AG08395 (cell line): ENCODE measurements around the gene RASAL1.
A peak's percentile ranks its signal among the peaks of the same experiment; 100 is the strongest.

ENCODE experiments used
- DNase-seq: peaks from one replicate; pipeline ENCODE4 v3.0.0; 2012; ENCODE audit warnings: mixed read lengths, low spot score

RASAL1 gene

DNA sequence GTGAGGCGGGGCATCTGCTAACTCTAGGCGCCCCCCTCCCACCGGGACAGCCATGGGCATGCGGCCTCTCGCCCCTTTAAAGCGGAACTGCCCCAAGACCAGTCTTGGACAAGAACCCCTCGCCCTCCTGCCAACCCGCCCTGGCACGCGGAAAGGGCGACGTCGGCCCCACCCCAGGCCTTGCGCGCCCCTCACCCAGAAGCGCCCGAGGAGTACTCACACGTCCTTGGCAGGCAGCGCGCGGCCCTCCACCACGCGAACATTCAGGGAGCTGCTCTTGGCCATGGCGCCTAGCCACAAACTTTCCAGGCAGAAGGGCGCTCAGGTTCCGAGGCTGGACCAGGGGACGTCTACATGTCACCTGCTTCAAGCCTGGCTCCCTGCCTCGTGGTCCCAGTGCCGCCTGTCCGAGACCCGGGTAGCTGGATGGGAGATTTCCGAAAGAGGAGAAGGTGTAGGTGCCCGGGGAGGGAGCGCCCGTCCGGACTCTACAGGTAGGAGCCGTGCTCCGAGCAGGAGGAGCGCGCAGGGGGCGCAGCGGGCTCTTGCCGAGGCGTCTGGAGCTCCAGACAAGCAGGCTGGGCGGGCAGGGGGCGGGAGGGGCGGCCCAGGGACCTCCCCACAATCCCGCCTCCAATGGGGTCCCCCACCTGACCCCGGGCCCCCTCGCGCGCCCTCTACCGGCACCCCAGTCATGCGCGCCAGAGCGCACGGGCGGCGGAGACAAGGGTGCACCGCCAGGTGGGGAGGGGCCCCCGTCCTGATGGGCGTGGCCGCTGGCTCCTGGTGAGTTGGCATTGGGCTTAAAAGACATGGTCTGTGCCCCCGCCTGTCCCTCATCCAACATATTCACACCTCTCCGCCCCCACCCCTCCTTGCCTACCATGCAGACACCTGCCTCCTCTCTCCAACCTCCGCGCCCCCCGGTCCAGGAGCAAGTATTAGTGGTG lies at the start of gene RASAL1:
RASAL1 (minus strand) TSS at position 584 of the 950 bp plus-strand sequence; CDS start at position 285, 299 bp downstream.
- DNase-seq: no peak

- peak; percentile 97 for DNase-seq
Measured at GRCh38 chr12:113184900-113185179, 49.3 kb upstream of the RASAL1 start.

GRCh38 chr12:113184098-113184899 lies 48.7 kb upstream of the RASAL1 start:
- DNase-seq: no peak

GRCh38 chr12:113183030-113183589 lies 47.5 kb upstream of the RASAL1 start:
- no peak for DNase-seq

DNA sequence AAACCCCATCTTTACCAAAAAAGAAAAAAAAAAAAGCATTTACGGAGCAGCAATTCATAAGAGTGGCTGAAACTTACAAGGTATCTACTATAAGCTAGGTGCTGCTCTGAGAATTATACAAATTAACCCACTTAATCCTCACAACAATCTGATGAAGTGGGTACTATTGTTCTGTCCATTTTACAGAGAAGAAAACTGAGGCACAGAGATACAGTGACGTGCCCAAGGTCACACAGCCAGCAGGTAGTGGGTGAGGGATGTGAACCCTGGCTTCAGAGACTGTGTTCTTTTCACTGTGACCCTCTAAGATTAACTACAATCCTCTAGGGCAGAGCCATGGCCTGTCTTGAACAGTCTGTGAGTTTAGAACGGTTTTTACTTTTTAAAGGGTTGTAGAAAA lies 46.4 kb upstream of the RASAL1 start:
- DNase-seq: no peak

- no peak for DNase-seq
Measured at GRCh38 chr12:113180333-113180732, 44.8 kb upstream of the RASAL1 start.

DNA sequence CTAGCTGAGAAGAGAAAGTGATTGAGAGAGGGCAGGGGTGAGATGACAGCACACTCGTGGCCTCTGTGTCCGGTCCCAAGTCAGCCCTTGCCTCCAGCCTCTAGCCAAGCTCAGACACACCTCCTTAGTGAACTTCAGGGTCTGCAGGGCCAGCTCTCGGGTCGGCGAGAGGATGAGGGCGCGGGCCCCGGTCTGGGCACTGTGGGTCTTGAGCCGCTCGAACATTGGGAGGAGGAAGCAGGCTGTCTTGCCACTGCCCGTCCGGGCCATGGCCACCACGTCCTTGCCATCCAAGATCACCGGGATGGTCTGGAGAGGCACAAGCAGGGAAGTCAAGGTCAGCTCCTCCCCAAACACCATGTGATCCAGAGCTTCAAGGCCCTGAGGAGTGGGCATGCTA lies 43.5 kb upstream of the RASAL1 start:
- DNase-seq: no peak

- DNase-seq: peak; percentile 88
Measured at GRCh38 chr12:113174461-113175384, 39.2 kb upstream of the RASAL1 start.

GRCh38 chr12:113173081-113173698 lies 37.6 kb upstream of the RASAL1 start:
- no peak for DNase-seq

- DNase-seq: no peak
Measured at GRCh38 chr12:113172185-113172584, 36.6 kb upstream of the RASAL1 start.

GRCh38 chr12:113171543-113171942 lies 36.0 kb upstream of the RASAL1 start:
- no peak for DNase-seq

GRCh38 chr12:113170926-113171325 lies 35.4 kb upstream of the RASAL1 start:
- no peak for DNase-seq

- no peak for DNase-seq
Measured at GRCh38 chr12:113170457-113170856, 34.9 kb upstream of the RASAL1 start.

DNA sequence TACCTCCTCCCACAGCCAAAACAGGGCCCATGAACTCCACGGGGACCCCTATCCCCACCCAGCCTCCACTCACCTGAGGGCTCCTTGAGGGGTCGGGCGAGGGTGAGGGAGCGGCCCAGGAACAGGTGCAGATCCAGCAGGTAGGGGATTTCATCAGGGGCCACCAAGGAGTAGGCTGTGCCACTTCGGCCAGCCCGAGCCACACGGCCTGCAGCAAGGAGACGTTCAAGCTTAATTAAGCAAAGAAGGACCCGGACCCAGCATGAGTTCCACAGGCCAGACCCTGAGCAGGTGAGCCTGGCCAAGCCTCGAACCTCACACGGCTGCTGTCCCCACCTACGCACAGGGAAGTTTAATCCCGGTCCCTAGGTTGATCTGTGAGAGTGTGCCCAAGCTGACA lies 34.1 kb upstream of the RASAL1 start:
- DNase-seq: no peak

- no peak for DNase-seq
Measured at GRCh38 chr12:113167868-113168267, 32.3 kb upstream of the RASAL1 start.

GRCh38 chr12:113165521-113166450 lies 30.2 kb upstream of the RASAL1 start:
- no peak for DNase-seq

- DNase-seq: no peak
Measured at GRCh38 chr12:113164014-113164413, 28.5 kb upstream of the RASAL1 start.

DNA sequence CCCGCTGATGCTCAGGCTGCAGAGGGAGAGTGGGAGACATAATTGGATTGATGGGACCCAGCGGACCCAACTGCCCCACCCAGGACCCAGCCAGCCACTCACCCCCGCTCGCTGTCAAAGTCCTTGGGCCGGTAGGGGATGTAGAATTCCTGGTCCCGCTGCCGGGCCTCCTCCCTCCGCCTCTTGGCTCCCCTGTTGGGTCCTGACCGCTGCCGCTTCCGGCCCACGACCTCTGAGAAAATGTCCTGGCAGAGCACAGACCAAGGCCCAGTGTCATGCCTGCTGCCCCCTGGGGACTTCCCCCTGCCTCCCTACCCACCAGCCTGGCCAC lies 27.4 kb upstream of the RASAL1 start:
- DNase-seq: no peak

DNA sequence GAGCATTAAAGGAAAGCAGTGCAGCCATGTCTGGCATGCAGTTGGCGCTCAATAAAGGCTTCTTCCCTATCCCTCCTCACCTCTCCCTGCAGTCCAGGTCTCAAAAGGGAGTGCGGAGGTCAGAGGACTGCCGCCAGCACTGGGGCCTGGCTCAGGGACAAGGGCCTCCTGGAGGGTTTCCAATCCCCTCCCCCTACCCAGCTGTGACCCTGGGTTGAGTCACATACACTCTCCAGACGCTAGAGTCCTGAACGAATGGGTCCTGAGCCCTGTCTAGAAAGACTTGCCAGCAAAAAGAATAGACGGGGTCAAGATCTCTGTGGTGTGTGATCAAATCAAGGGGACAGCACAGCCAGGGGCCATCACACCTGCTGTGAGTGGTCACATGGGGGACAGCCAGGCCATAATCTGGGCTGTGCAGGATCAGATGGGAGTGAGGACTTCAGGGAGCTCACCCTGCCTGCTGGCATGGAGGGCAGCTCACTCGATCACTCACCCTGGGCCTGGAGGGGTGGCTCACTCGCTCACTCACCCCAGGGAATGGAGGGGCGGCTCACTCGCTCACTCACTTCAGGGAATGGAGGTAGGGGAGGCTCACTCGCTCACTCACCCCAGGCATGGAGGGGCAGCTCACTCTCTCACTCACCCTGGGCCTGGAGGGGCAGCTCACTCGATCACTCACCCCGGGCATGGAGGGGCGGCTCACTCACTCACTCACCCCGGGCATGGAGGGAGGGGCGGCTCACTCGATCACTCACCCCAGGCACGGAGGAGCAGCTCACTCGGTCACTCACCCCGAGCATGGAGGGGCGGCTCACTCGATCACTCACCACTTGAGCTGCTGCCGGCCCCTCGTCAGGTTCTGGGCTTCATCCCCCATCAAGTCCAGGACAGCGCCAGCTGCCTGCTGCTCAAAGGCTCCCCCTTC lies 26.8 kb upstream of the RASAL1 start:
- DNase-seq: peak; percentile 30
